Astrocyte of the hippocampus (primary cell): Measurements from ENCODE around the gene FAN1.

ENCODE experiments used
- DNase-seq: peaks from one replicate; pipeline ENCODE4 v3.0.0; 2011; ENCODE audit warnings: low read depth, low spot score

FAN1 gene

GRCh38 chr15:30921106-30921505, 17.4 kb downstream of the FAN1 start:
- DNase-seq, result peak; percentile 39

GRCh38 chr15:30921781-30922479, 18.2 kb downstream of the FAN1 start:
- peak; percentile 59 for DNase-seq

- DNase-seq, result peak; percentile 94
Observed at GRCh38 chr15:30922480-30923311, 19.0 kb downstream of the FAN1 start.

- peak; percentile 33 for DNase-seq
Observed at GRCh38 chr15:30923429-30923828, 19.7 kb downstream of the FAN1 start.

GRCh38 chr15:30924353-30924752, 20.6 kb downstream of the FAN1 start:
- DNase-seq, result peak; percentile 94

- no peak for DNase-seq
Observed at GRCh38 chr15:30925686-30926085, 22.0 kb downstream of the FAN1 start.

- DNase-seq, result no peak
Observed at GRCh38 chr15:30926161-30926560, 22.4 kb downstream of the FAN1 start.

- DNase-seq, result no peak
Observed at GRCh38 chr15:30927148-30927761, 23.5 kb downstream of the FAN1 start.

GRCh38 chr15:30928076-30928475, 24.4 kb downstream of the FAN1 start:
- DNase-seq, result peak; percentile 2

GRCh38 chr15:30929064-30929669, 25.5 kb downstream of the FAN1 start:
- DNase-seq, result no peak

GRCh38 chr15:30929982-30930381, 26.3 kb downstream of the FAN1 start:
- DNase-seq, result no peak

- DNase-seq, result no peak
Observed at GRCh38 chr15:30930422-30930821, 26.7 kb downstream of the FAN1 start.

GRCh38 chr15:30933293-30933692, 29.6 kb downstream of the FAN1 start:
- no peak for DNase-seq

- no peak for DNase-seq
Observed at GRCh38 chr15:30939161-30939560, 35.4 kb downstream of the FAN1 start.

GRCh38 chr15:30940359-30940758, 36.6 kb downstream of the FAN1 start:
- no peak for DNase-seq

- DNase-seq, result no peak
Observed at GRCh38 chr15:30941520-30941919, 37.8 kb downstream of the FAN1 start.

- no peak for DNase-seq
Observed at GRCh38 chr15:30943654-30944335, 40.1 kb downstream of the FAN1 start.

- no peak for DNase-seq
Observed at GRCh38 chr15:30953183-30953582, 49.5 kb downstream of the FAN1 start.

- DNase-seq, result peak; percentile 57
Observed at GRCh38 chr15:30953731-30954378, 50.1 kb downstream of the FAN1 start.

- DNase-seq, result no peak
Observed at GRCh38 chr15:30954674-30955073, 51.0 kb downstream of the FAN1 start.
